ENCODE measurements around the gene MGRN1.

DNA sequence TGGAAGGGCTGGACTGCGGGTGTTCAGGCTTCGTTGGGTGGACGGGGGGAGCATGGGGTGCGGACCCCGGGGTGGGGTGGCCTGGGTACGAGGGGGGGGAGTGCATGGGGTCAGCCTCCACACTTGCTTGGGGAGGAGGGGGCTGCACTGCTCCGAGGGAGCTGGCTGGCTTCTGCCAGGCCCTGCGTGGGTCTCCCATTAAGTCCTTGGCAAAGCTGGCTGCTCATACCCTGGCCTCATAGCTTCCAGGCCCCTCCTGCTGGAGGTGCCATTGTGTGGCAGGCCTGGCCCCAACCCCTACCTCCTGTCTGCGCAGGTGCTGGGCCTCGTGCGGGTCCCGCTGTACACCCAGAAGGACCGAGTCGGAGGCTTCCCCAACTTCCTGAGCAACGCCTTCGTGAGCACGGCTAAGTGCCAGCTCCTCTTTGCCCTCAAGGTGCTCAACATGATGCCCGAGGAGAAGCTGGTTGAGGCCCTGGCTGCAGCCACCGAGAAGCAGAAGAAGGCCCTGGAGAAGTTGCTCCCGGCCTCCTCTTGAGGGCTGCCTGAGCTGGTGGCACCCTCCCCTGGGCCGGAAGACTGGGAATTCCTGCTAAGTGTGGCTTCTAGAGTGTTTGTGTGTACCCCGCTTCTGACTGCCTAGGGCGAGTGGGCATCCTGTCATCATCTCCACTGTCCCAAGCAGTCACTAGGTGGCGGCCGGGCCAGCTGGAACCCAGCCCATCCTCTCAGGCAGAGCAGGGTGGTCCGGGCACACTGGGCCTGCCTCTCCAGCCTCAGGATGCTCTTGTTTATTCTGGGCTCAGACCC is 70.2 kb downstream of the MGRN1 start:
- TF ChIP-seq, protein P1, sequence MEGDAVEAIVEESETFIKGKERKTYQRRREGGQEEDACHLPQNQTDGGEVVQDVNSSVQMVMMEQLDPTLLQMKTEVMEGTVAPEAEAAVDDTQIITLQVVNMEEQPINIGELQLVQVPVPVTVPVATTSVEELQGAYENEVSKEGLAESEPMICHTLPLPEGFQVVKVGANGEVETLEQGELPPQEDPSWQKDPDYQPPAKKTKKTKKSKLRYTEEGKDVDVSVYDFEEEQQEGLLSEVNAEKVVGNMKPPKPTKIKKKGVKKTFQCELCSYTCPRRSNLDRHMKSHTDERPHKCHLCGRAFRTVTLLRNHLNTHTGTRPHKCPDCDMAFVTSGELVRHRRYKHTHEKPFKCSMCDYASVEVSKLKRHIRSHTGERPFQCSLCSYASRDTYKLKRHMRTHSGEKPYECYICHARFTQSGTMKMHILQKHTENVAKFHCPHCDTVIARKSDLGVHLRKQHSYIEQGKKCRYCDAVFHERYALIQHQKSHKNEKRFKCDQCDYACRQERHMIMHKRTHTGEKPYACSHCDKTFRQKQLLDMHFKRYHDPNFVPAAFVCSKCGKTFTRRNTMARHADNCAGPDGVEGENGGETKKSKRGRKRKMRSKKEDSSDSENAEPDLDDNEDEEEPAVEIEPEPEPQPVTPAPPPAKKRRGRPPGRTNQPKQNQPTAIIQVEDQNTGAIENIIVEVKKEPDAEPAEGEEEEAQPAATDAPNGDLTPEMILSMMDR (IDR thresholded peaks at IDR 0.05) = no peak
- TF ChIP-seq POLR2A (IDR thresholded peaks at IDR 0.05) = no peak

All from upper lobe of left lung (tissue), 4 donors.